GM21367 (cell line): Measurements from ENCODE around the gene WDR36.

Experiments
- ATAC-seq: cut with Tn5 transposase; IDR thresholded peaks from one replicate; pipeline ENCODE4 v1.9.1; 2021; ENCODE audit not compliant: unreplicated experiment

Gene WDR36

GRCh38 chr5:111099058-111099778 is 7.1 kb downstream of the WDR36 start:
- no peak for ATAC-seq

- no peak for ATAC-seq
Measured at GRCh38 chr5:111106320-111106948, 14.3 kb downstream of the WDR36 start.

GRCh38 chr5:111107371-111107770 is 15.2 kb downstream of the WDR36 start:
- no peak for ATAC-seq

- ATAC-seq, result no peak
Measured at GRCh38 chr5:111111956-111112355, 19.8 kb downstream of the WDR36 start.

GRCh38 chr5:111113678-111114077 is 21.5 kb downstream of the WDR36 start:
- no peak for ATAC-seq

- ATAC-seq, result no peak
Measured at GRCh38 chr5:111115229-111115628, 23.1 kb downstream of the WDR36 start.

GRCh38 chr5:111116550-111116949 is 24.4 kb downstream of the WDR36 start:
- ATAC-seq, result no peak

- ATAC-seq, result no peak
Measured at GRCh38 chr5:111117136-111117535, 25.0 kb downstream of the WDR36 start.

- no peak for ATAC-seq
Measured at GRCh38 chr5:111119221-111119620, 27.1 kb downstream of the WDR36 start.

- ATAC-seq, result peak; percentile 49
Measured at GRCh38 chr5:111119856-111120255, 27.7 kb downstream of the WDR36 start.

GRCh38 chr5:111120911-111121310 is 28.8 kb downstream of the WDR36 start:
- no peak for ATAC-seq

GRCh38 chr5:111121926-111122325 is 29.8 kb downstream of the WDR36 start:
- no peak for ATAC-seq

- no peak for ATAC-seq
Measured at GRCh38 chr5:111122398-111122797, 30.2 kb downstream of the WDR36 start.

- no peak for ATAC-seq
Measured at GRCh38 chr5:111124793-111125192, 32.6 kb downstream of the WDR36 start.

GRCh38 chr5:111126896-111127295 is 34.7 kb downstream of the WDR36 start:
- ATAC-seq, result no peak

GRCh38 chr5:111127453-111128195 is 35.5 kb downstream of the WDR36 start:
- ATAC-seq, result no peak

- no peak for ATAC-seq
Measured at GRCh38 chr5:111129938-111130337, 37.8 kb downstream of the WDR36 start.

- no peak for ATAC-seq
Measured at GRCh38 chr5:111131356-111131755, 39.2 kb downstream of the WDR36 start.

- ATAC-seq, result no peak
Measured at GRCh38 chr5:111132076-111132475, 39.9 kb downstream of the WDR36 start.

GRCh38 chr5:111132731-111133435 is 40.7 kb downstream of the WDR36 start:
- ATAC-seq, result no peak

- ATAC-seq, result no peak
Measured at GRCh38 chr5:111133436-111133751, 41.2 kb downstream of the WDR36 start.

GRCh38 chr5:111134087-111134486 is 41.9 kb downstream of the WDR36 start:
- no peak for ATAC-seq
